NCI-H187 (cell line): Measurements from ENCODE around the gene INHBE.
"Not testable (repeated sequence)": the region's sequence is repeated elsewhere in the genome, so short reads cannot be mapped to it uniquely, and the experiment has no call there.

Source experiments
- DNase-seq, 2 experiments: peaks; one replicate each; lab custom pipeline; 2025; lab: John Stamatoyannopoulos, UW

The INHBE gene

DNA sequence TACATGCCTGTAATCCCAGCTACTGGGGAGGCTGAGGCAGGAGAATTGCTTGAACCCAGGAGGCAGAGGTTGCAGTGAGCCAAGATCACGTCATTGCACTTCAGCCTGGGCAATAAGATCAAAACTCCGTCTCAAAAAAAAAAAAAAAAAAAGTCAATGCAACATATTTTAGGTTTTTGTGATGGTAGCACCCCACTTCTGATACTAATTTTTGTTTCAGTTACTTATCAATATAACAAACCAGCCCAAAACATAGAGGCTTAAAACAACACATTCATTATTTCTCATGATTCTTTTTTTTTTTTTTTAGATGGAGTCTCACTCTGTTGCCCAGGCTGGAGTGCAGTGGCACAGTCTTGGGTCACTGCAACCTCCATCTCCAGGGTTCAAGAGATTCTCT lies 13.7 kb upstream of the INHBE start:
- DNase-seq: not testable (repeated sequence)

DNA sequence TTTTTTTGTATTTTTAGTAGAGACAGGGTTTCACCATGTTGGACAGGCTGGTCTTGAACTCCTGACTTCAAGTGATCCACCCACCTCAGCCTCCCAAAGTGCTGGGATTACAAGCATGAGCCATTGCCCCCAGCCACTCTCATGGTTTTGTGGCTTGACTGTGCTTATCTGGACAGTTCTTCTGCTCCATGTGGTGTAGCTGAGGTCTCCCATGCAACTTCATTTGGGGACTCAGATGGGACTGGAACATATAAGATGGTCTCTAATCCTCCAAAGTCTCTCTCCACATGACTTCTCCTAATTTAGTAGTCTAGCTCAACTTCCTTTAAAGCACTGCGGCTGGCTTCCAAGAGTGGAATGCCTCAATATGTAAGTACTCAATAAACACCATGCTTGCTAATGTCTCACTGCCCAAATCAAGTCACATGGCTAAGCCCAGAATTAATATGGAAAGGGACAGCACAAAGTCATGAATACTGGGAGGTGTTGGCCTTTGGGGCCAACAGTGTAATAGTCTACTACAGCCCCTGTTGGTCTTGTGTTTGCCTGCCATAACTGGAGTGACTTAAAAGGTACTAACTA lies 13.2 kb upstream of the INHBE start:
- no peak for DNase-seq

DNA sequence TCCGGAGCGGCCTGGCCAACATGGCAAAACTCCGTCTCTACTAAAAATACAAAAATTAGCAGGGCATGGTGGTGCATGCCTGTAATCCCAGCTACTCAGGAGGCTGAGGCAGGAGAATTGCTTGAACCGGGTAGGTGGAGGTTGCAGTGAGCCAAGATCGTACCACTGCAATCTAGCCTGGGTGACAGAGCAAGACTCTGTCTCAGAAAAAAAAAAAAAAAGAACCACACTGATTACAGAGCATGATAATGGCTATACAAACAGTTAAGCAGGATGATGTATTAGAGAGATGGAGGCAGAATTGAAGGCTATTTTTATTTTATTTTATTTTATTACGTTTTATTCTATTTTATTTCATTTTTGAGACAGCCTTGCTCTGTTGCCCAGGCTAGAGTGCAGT lies 10.8 kb upstream of the INHBE start:
- DNase-seq: not testable (repeated sequence)

DNA sequence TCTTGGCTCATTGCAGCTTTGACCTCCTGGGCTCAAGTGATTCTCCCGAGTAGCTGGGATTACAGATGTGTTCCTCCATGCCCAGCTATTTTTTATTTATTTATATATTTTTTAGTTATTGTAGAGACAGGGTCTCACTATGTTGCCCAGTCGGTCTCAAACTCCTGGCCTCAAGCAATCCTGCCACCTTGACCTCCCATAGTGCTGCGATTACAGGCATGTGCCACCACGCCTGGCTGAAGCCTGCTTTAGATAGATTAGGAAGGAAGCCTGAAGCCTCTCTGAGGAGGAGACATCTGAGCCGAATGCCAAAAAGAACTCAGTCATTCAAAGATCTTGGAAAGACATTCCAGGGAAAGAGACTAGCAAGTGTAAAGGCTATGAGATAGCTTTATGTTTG lies 10.4 kb upstream of the INHBE start:
- DNase-seq: no peak

DNA sequence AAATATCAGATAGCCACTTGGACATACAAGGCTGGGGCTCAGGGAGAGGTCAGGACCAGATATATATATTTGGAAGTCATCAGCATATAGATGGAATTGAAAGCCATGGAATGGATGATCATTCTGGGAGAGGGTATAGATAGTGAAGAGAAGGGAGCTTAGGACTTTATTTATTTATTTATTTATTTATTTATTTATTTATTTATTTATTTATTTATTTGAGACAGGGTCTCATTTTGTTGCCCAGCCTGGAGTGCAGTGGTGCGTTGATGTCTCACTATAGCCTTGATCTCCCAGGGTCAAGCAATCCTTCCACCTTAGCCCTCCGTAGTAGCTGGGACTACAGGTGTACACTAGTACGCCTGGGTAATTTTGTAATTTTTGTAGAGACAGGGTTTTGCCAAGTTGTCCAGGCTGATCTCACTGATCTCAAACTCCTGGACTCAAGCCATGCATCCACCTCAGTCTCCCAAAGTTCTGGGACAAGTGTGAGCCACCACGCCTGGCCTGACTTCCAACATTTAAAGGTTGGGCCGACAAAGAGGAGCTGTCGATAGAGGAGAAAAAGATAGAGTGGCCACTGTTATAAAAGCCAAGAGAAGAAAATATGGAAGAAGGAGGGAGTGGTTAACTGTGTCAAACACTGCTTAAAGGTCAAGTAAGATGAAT lies 8.7 kb upstream of the INHBE start:
- no peak for DNase-seq

DNA sequence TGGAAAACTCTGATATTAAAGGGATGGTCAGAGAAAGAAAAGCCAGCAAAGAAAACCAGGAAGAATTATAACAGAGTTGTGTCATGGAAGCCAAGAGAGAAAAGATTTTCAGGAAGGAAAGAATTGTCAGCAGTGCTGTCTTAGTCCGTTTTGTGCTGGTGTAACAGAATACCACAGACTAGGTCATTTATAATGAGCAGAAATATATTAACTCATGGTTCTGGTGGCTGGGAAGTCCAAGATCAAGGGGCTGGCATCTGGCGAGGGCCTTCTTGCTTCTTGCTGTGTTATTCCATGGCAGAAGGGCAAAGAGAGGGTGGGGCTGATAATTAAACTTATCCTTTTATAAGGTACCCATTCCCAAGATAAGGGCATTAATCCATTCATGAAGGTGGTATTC lies 6.4 kb upstream of the INHBE start:
- no peak for DNase-seq

DNA sequence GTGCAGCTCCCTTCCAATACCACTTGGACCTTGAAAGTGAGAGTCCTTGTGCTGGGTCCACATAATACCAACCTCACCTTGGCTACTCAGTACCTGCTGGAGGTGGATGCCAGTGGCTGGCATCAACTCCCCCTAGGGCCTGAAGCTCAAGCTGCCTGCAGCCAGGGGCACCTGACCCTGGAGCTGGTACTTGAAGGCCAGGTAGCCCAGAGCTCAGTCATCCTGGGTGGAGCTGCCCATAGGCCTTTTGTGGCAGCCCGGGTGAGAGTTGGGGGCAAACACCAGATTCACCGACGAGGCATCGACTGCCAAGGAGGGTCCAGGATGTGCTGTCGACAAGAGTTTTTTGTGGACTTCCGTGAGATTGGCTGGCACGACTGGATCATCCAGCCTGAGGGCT lies 5.7 kb upstream of the INHBE start:
- DNase-seq: no peak

DNA sequence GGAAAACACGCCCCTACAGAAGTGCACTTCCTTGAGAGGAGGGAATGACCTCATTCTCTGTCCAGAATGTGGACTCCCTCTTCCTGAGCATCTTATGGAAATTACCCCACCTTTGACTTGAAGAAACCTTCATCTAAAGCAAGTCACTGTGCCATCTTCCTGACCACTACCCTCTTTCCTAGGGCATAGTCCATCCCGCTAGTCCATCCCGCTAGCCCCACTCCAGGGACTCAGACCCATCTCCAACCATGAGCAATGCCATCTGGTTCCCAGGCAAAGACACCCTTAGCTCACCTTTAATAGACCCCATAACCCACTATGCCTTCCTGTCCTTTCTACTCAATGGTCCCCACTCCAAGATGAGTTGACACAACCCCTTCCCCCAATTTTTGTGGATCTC lies 5.0 kb upstream of the INHBE start:
- DNase-seq: no peak

DNA sequence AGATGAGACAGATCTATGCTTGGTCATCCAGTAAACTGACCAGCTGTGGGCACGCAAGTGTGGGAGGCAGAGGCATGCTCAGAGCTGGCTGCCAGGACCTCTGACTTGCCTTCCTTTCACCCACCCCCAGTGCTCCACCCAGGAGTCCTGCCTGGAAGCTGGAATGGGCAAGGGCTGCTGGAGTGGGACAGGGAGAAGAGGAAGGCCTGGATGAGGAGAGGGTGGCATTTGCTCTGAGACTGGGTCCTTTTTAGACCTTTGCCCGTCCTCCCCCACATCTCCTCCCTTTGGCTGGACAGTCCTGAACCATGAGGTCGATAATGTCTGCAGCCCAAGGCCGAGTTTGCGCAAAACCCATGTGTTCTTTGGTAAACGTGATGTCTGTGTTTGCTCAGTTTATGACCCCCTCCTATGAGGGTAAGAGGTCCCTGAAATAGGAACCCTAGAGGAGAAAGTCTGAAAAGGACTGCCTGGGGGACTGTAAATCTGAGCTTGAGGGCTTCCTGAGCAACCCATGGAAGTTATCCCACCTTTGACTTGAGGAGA lies 3.8 kb upstream of the INHBE start:
- no peak for DNase-seq

DNA sequence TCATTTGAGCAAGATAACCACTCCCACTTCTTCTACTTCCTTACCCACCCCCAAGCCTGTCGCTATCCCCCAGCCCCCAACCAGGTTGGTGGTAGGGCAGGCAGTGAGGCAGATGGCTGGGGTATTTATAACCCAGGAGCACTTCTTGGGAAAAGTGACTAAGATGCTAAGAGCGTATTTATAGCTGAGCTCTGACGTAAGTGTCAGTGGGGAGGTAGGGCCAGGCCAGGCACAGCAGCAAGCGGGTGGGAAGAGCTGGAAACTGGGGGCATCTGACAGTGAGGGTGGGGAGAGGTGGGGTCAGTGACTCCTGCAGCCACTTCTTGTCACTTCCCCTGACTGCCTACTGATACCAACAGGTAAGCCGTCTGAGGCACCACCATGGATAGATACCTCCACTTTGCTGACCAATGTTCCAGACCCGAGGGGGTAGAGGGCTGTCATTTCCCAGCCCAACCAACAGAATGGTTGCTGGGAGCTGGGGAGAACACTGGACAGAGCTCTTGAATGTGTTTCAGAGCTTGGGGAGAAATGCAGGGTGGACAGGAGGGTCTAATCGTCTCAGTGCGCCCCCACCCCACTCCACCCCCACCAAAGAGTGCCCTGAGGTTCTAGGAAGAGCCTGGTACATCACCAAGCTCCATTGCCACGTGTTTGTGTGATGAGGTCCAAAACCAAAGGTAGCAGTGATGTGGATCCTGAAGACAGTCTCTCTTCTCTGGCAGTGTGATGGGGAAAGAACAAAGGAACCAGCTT lies 2.7 kb upstream of the INHBE start:
- no peak for DNase-seq

DNA sequence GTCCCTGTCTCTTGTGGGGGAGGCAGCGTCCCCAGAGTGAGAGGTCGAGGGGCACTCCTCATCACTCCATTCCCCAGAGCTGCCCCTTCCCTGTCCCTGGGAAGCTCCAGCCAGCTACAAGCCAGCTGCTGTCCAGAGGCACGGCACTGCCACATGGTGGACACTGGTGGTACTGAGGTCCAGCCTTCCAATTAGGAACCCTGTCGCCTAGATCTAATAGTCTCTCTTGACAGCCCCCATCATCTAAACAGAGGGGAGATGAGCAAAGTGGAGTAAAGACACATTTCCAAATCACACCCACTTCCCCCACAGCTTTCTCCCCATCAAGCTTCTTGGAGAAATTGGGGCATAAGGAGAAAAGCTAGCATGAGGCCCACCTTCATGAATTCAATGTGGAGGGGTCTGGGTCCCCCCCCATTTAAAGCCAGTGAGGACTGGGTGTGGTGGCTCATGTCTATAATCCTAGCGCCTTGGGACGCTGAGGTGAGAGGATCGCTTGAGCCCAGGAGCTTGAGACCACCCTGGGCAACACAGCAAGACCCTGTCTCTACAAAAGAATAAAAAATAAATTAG lies 2.1 kb upstream of the INHBE start:
- DNase-seq: peak; percentile 20 to 45

DNA sequence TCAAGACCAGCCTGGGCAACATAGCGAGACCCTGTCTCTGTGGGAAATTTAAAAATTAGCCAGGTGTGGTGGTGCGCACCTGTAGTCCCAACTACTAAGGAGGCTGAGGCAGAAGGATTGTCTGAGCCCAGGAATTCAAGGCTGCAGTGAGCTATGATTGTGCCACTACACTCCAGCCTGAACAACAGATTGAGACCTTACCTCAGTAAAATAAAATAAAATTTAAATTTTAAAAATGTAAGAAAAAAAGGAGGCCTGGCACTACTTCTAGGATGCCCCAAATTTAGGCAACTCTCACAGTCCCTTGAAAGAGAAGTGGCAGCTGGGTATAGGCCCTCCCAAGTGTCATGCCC lies 918 bp upstream of the INHBE start:
- no peak for DNase-seq

DNA sequence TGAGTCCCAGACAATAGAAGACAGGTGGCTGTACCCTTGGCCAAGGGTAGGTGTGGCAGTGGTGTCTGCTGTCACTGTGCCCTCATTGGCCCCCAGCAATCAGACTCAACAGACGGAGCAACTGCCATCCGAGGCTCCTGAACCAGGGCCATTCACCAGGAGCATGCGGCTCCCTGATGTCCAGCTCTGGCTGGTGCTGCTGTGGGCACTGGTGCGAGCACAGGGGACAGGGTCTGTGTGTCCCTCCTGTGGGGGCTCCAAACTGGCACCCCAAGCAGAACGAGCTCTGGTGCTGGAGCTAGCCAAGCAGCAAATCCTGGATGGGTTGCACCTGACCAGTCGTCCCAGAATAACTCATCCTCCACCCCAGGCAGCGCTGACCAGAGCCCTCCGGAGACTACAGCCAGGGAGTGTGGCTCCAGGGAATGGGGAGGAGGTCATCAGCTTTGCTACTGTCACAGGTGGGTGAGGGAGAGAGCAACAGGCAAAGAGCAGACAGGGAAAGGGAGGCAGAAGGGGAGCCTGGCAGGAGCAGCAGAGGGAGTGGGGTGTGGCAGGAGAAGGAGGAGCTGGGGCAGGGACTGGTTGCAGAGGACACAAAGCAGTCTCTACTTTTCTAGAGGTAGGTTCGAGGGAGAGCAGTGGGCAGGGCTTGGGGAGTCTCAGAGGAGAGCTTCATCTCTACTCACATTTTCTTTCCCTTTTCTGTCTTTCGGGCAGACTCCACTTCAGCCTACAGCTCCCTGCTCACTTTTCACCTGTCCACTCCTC lies 452 bp downstream of the INHBE start:
- peak in 1 of 2 experiments; percentile 13 for DNase-seq

DNA sequence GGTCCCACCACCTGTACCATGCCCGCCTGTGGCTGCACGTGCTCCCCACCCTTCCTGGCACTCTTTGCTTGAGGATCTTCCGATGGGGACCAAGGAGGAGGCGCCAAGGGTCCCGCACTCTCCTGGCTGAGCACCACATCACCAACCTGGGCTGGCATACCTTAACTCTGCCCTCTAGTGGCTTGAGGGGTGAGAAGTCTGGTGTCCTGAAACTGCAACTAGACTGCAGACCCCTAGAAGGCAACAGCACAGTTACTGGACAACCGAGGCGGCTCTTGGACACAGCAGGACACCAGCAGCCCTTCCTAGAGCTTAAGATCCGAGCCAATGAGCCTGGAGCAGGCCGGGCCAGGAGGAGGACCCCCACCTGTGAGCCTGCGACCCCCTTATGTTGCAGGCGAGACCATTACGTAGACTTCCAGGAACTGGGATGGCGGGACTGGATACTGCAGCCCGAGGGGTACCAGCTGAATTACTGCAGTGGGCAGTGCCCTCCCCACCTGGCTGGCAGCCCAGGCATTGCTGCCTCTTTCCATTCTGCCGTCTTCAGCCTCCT lies 1.1 kb downstream of the INHBE start:
- peak in 1 of 2 experiments; percentile 49 for DNase-seq

DNA sequence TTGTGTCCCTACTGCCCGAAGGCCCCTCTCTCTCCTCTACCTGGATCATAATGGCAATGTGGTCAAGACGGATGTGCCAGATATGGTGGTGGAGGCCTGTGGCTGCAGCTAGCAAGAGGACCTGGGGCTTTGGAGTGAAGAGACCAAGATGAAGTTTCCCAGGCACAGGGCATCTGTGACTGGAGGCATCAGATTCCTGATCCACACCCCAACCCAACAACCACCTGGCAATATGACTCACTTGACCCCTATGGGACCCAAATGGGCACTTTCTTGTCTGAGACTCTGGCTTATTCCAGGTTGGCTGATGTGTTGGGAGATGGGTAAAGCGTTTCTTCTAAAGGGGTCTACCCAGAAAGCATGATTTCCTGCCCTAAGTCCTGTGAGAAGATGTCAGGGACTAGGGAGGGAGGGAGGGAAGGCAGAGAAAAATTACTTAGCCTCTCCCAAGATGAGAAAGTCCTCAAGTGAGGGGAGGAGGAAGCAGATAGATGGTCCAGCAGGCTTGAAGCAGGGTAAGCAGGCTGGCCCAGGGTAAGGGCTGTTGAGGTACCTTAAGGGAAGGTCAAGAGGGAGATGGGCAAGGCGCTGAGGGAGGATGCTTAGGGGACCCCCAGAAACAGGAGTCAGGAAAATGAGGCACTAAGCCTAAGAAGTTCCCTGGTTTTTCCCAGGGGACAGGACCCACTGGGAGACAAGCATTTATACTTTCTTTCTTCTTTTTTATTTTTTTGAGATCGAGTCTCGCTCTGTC lies 1.8 kb downstream of the INHBE start:
- no peak for DNase-seq

DNA sequence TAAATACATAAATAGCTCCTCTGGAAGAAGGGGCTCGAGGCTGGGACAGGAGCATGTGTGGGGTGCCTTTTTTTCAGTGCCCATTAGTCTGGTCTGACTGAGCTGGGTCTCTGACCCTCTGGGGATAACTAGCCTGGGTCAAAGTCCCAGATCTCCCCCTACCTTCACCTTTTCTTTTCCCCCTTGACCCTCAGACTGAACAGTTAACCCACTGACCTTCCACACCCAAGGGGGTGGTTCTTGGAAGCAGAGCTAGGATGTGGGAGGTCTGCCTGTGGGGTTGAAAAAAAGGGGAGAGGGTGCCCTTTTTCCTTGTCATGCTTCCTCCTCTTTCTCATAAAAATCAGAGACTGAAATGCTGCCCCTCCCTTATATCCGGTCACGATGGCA lies 3.6 kb downstream of the INHBE start:
- DNase-seq: no peak

DNA sequence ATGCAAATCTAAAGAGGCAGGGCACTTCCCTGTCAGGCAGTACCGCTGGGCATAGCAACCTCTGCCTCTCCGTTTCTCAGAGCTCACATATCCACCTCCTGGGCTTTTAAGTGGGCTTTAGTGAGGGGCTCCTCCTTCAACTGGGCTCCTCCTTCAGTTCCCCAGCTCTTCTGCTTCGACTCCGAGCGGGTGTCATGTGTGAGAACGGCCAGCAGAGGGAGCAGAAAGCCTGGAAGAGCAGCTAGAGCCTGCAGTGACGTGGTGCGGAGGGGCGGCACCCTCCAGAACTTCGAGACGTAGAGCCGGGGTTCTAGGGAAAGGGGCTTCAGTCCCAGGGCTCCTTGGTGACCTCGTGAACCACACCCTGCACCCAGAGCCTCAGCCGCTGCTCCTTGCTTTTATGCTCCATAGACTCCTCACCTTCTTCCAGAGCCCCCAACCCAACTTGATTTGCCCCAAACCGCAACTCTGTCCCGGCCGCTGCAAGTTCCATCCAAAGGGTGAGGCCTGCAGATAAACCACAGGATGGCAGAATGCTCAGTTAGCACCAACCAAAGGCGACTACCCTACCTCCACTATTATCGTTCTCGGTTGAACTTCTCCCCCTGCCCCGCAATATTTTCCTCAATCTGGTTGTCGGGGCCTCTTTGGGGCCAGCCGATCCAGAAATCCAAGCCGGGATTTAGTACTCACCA lies 4.1 kb downstream of the INHBE start:
- DNase-seq: peak; percentile 79 to 88

DNA sequence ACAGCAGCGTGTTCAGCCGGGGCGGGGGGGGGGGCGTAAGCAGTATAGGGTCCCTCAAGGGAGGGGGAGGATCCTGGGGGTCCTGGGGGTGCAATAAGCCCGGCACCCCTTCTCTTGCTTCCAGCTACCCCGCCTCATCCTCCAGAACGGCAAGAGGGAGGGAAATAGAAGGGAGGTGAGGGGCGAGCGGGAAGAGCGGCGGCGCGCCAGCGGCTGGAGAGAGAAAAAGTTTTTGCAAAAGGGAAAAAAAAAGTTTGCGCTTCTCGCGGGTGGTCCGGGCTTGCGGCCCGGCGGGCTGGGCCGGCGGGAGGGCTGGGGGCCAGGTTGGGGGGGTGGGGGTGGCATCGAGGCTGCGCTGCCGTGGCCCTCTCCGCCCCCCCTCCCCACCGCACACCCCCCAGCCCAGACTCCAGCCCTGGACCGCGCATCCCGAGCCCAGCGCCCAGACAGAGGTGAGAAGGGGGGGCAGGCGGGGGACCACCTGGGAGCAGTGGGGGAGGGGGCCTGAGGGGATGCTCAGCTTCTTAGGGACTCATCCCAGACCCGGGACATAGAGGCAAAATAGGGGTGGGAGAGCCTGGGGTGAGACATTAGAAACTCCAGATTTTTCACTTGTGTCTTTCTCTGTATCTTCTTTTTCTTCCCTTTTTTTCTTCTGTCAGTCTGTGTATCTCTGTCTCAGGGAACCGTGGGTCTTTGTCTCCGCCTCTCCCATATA lies 4.8 kb downstream of the INHBE start, which contains the start of gene GLI1:
GLI1 (plus strand) TSS at position 36 of the 718 bp plus-strand sequence. CDS start 3,907 bp downstream, outside the sequence.
- DNase-seq: no peak

DNA sequence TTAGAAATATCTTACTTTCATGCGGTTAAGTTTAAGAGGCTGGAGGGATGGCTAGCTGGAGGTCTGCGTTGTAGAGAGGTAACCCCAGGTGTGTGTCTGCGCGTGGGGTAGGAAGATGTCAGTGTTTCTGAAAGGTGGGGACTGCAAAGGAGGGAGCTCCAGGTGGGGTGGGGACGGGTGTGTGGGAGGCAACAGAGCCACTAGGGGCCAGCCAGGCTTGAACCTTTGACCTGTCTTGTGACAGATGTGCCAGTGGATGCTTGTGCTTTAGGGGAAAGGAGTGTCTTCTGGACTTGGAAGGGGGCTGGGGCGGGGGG lies 5.3 kb downstream of the INHBE start:
- no peak for DNase-seq

DNA sequence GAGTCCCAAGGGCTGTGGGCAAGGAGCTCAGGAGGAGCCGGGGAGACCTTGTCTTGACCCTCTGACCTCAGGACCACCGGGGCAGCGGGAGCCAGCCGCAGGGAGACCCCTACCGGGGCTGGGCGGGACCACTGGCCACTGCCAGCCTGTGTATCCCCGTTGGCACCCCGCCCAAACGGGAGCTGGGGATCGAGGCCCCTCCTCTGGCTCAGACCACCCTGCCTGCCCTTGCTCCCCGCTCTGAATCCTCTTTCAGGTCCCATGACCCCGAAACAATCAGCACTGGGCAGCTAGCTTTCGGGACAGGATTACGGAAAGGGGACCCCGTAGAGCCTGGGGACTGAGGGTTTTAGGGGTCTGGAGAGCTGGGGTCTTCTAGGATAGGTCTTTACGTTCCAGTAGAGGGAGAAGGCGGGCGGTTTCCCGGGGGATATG lies 5.8 kb downstream of the INHBE start:
- no peak for DNase-seq
